GM21390 (cell line): ENCODE results near the gene RPTOR.
"Not testable (repeated sequence)": the region's sequence is repeated elsewhere in the genome, so short reads cannot be mapped to it uniquely, and the experiment has no call there.

ENCODE experiments used
- ATAC-seq: cut with Tn5 transposase; IDR thresholded peaks from one replicate; pipeline ENCODE4 v1.9.1; 2021; ENCODE audit not compliant: unreplicated experiment

Gene RPTOR, protein sequence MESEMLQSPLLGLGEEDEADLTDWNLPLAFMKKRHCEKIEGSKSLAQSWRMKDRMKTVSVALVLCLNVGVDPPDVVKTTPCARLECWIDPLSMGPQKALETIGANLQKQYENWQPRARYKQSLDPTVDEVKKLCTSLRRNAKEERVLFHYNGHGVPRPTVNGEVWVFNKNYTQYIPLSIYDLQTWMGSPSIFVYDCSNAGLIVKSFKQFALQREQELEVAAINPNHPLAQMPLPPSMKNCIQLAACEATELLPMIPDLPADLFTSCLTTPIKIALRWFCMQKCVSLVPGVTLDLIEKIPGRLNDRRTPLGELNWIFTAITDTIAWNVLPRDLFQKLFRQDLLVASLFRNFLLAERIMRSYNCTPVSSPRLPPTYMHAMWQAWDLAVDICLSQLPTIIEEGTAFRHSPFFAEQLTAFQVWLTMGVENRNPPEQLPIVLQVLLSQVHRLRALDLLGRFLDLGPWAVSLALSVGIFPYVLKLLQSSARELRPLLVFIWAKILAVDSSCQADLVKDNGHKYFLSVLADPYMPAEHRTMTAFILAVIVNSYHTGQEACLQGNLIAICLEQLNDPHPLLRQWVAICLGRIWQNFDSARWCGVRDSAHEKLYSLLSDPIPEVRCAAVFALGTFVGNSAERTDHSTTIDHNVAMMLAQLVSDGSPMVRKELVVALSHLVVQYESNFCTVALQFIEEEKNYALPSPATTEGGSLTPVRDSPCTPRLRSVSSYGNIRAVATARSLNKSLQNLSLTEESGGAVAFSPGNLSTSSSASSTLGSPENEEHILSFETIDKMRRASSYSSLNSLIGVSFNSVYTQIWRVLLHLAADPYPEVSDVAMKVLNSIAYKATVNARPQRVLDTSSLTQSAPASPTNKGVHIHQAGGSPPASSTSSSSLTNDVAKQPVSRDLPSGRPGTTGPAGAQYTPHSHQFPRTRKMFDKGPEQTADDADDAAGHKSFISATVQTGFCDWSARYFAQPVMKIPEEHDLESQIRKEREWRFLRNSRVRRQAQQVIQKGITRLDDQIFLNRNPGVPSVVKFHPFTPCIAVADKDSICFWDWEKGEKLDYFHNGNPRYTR (N-terminal part only)

DNA sequence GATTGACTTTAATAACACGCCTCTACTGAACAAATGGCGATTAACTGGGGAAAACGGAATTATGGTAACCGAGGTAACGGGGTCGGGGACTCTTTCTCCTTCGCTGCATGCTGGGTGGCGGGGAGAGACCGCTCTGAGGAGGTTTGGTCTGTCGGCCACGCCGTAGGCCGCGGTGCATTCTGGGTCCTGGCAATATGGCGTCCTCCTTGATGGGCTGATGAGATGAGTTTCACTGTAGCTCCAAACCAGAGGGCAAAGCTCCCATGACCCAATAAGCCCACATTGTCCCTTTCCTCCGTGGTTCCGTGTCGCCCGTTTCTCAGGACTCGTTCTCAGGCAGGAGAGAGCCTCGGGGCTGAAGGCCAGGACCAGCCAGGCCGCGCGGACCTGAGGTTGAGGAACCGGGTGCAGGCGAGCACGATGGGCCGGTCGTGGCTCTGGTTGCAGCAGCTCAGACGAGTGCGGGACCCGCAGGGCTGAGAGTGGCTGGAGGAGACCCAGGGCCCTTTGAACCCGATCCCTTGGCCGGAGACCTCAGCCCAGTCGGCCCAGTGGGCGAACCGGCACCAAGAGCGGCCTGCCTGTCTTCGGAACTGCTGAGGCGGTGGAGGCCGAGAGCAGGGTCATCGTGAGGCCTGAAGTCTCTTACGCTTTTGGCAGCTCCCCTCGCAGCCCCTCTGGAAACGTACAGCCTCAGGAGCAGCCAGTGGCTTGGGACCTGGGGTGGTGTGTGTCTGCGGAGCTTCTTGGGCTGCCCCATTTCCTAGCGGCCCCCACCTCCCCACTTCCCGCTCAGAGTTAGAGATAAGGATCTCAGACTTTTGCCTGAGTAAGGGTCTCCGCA lies at the start of gene RPTOR:
TSS of gene RPTOR (plus strand) at position 184 of the 844 bp plus-strand sequence. CDS start 792 bp downstream, outside the sequence.
- no peak for ATAC-seq

- ATAC-seq = no peak
Observed at GRCh38 chr17:80497726-80498241, 46.9 kb upstream of the RPTOR start.

DNA sequence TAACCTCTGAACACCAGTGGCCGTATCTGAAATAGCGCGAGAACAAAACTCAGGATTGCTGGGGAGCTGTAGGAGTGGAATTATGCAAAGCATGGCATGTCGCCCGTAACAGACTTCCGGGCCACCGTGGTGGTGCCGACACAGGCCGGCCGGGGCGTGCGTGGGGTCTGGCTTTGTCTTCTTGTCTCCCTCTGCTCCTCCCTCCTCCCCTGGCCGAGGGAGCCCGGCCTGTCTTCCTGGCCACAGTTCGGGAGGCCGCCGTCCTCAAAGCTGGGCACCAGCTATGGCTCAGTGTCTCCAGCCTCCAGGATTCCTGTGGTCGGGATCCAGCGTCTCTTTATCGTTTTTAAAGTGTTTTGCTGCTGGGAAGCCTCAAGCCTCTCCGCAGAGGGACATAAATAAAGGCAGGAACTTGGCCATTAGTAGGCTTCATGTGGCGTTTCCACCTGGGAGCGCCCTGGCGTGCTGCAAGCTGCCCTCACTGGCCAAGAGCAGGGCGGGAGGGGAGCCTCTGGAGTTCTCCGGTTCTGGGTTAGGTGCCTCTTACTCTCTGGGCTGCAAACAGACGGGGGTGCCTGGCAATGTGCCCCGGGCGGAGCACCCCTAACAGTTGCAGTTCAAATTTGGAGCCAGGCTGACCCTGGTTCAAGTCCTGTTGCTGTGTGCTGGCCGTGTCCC lies 46.3 kb upstream of the RPTOR start:
- ATAC-seq = no peak

GRCh38 chr17:80498920-80499410 lies 45.7 kb upstream of the RPTOR start:
- ATAC-seq = no peak

GRCh38 chr17:80499560-80499959 lies 45.1 kb upstream of the RPTOR start:
- no peak for ATAC-seq

GRCh38 chr17:80499961-80500665 lies 44.5 kb upstream of the RPTOR start:
- ATAC-seq = no peak

GRCh38 chr17:80501741-80502577 lies 42.7 kb upstream of the RPTOR start:
- ATAC-seq = no peak

- ATAC-seq = no peak
Observed at GRCh38 chr17:80502578-80502877, 42.1 kb upstream of the RPTOR start.

- ATAC-seq = no peak
Observed at GRCh38 chr17:80503031-80503430, 41.6 kb upstream of the RPTOR start.

DNA sequence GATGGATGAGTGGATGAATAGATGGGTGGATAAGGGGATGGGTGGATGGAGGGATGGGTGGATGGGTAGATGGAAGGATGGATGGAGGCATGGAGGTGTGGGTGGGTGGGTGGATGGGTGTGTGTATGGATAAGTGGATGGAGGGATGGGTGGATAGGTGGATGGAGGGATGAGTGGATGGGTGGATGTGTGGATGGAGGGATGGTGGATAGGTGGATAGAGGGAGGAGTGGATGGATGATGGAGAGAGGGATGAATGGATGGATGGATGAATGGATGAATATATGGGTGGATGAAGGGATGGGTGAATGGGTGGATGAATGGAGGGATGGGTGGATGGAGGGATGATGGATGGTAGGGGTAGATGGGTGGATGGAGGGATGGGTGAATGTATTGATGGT lies 40.7 kb upstream of the RPTOR start:
- no peak for ATAC-seq

DNA sequence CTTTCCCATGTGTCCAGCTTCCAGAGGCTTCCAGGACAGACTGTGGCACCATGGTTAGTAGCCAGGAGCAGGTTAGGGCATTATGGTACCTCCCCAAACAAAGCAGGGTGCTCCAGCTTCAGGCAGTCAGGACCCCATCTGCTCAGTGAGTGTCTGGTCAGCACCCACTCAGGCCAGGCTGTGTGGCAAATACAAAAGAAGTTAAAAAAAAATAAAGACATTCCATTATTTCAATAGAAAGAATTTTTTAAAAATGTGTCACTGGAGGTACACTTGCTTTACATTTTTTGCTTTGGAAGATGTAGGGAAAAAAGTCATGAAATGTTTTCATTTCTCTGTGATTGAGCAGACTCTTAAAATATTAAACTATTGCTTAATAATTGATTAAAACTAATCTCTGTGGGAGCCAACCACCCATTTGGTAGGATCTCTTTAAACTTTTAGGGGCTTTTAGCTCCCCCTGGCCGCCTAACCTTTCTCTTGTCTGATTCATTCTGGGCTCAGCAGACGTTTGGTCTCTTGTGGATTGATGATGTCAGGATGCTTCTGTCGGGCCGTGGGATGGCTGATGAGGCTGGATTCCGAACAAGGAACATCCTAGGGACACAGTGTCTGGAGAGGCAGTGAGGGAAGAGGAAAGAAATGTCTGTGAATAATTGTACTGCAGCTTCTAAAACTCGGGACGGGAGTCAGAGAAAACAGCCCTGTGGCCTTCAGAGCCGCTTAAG lies 39.8 kb upstream of the RPTOR start:
- no peak for ATAC-seq

- not testable (repeated sequence) for ATAC-seq
Observed at GRCh38 chr17:80507177-80507576, 37.5 kb upstream of the RPTOR start.

DNA sequence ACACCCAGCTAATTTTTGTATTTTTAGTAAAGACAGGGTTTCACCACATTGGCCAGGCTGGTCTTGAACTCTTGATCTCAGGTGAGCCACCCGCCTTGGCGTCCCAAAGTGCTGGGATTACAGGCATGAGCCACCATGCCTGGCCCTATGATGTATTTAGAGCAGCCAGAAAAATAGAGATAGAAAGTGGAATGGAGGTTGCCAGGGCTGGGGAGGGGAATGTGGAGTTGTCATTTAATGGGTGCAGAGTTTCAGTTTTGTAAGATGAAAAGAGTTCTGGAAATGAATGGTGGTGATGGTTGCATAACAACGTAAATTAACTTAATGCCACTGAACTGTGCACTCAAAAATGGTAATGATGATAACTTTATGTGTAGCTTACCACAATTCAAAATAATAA lies 36.7 kb upstream of the RPTOR start:
- ATAC-seq = no peak

DNA sequence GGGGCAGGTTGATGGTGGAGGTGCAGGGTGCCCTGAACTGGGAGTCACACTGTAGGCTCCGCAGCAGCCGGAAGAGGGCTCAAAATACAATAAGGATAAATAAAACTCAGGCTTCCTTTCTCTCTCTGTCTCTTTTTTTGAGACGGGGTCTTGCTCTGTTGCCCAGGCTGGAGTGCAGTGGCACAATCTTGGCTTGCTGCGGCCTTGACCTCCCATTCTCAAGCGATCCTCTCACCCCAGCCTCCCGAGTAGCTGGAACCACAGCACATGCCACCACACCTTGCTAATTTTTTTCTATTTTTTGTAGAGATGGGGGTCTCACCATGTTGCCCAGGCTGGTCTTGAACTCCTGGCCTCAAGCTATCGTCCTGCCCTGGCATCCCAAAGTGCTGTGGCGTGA lies 35.3 kb upstream of the RPTOR start:
- no peak for ATAC-seq

DNA sequence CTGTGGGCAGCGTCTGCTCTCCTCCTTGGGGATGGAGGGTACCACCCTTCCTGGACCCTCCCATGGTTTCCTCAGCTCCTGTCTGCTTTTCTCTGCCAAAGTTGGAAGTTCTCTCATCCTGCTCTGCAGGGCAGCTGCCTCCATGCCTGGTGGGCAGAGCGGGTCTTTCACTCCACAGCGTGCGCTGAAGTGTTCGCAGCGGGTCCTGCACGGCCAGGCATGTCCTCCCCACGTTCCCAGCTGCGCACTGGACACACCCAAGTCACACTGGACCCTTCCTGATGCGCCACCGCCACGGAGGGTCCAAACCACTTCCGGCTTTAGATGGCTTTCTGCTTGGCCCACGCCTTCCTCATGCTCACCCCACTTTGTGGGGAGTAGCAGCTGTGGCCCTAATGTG lies 34.5 kb upstream of the RPTOR start:
- no peak for ATAC-seq

DNA sequence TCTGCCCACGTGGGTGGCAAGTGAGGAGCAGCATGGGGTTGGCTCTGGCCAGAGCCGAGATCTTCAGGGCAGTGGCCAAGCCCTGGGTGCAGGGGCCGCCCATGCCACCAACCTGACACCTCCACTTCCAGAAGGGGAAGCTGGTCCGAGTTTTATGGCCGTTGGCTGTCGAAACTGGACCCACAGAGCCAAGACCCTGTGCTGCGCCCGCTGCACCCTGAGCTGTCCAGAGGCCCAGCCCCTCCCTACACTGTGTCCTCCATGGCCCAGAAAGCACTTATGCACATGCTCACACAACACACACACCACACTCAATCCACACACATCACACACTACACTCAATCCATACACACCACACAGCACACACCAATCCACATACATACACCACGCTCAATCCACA lies 33.9 kb upstream of the RPTOR start:
- no peak for ATAC-seq

- ATAC-seq = no peak
Observed at GRCh38 chr17:80511222-80512180, 33.1 kb upstream of the RPTOR start.
